Measurements from ENCODE around the gene RHCG.

The RHCG gene

GRCh38 chr15:89524184-89524583 lies 27.8 kb upstream of the RHCG start:
- Histone ChIP-seq H3K27ac (no peak overlapping the region), H3K27me3 (replicated peaks) (no peaks in the 10 kb centered on the region), H3K4me3 (ENCODE audit: low read depth, low read length) (no peak overlapping the region), H3K36me3 (replicated peaks) (no peaks in the 10 kb centered on the region)
- DNase-seq = no peak
- in situ Hi-C loops (cut with HindIII; ENCODE audit: low pct_ligation_motif_present, low sequenced_read_pairs) = no loop called here
- no peak for TF ChIP-seq CTCF (IDR thresholded peaks at IDR 0.05; ENCODE audit: low read depth, low read length, missing control alignments)

GRCh38 chr15:89523101-89523500 lies 26.7 kb upstream of the RHCG start:
- Histone ChIP-seq H3K27ac (no peak overlapping the region), H3K36me3 (replicated peaks) (no peaks in the 10 kb centered on the region), H3K4me3 (ENCODE audit: low read depth, low read length) (no peak overlapping the region), H3K27me3 (replicated peaks) (no peaks in the 10 kb centered on the region)
- no peak for TF ChIP-seq CTCF (IDR thresholded peaks at IDR 0.05; ENCODE audit: low read depth, low read length, missing control alignments)
- no peak for DNase-seq
- in situ Hi-C loops (cut with HindIII; ENCODE audit: low pct_ligation_motif_present, low sequenced_read_pairs) = no loop called here

GRCh38 chr15:89521605-89522004 lies 25.2 kb upstream of the RHCG start:
- H3K27me3 ChIP-seq (replicated peaks) = peaks cover 2% of the 10 kb centered on the region

GRCh38 chr15:89515477-89515876 lies 19.1 kb upstream of the RHCG start:
- in situ Hi-C loops (cut with HindIII; ENCODE audit: low pct_ligation_motif_present, low sequenced_read_pairs) = no loop called here
- Histone ChIP-seq H3K27me3 (replicated peaks) (peaks cover 2% of the 10 kb centered on the region), H3K36me3 (replicated peaks) (no peaks in the 10 kb centered on the region), H3K27ac (no peak overlapping the region), H3K4me3 (ENCODE audit: low read depth, low read length) (no peak overlapping the region)
- no peak for DNase-seq
- TF ChIP-seq CTCF (IDR thresholded peaks at IDR 0.05; ENCODE audit: low read depth, low read length, missing control alignments) = no peak

More at GRCh38 chr15:89521605-89522004, 25.2 kb upstream of the RHCG start:
- no peak for DNase-seq
- no peak overlapping the region for H3K4me3 ChIP-seq (ENCODE audit: low read depth, low read length)
- H3K27ac ChIP-seq = no peak overlapping the region
- no peak for TF ChIP-seq CTCF (IDR thresholded peaks at IDR 0.05; ENCODE audit: low read depth, low read length, missing control alignments)
- in situ Hi-C loops (cut with HindIII; ENCODE audit: low pct_ligation_motif_present, low sequenced_read_pairs) = no loop called here
- H3K36me3 ChIP-seq (replicated peaks) = no peaks in the 10 kb centered on the region

GRCh38 chr15:89514596-89515406 lies 18.4 kb upstream of the RHCG start:
- Histone ChIP-seq H3K4me3 (ENCODE audit: low read depth, low read length) (no peak overlapping the region), H3K27ac (no peak overlapping the region), H3K36me3 (replicated peaks) (no peaks in the 10 kb centered on the region), H3K27me3 (replicated peaks) (peaks cover 2% of the 10 kb centered on the region)
- DNase-seq = no peak
- in situ Hi-C loops (cut with HindIII; ENCODE audit: low pct_ligation_motif_present, low sequenced_read_pairs) = no loop called here
- TF ChIP-seq CTCF (IDR thresholded peaks at IDR 0.05; ENCODE audit: low read depth, low read length, missing control alignments) = no peak

GRCh38 chr15:89514186-89514585 lies 17.8 kb upstream of the RHCG start:
- H3K4me3 ChIP-seq (ENCODE audit: low read depth, low read length) = no peak overlapping the region
- in situ Hi-C loops (cut with HindIII; ENCODE audit: low pct_ligation_motif_present, low sequenced_read_pairs) = no loop called here
- no peaks in the 10 kb centered on the region for H3K36me3 ChIP-seq (replicated peaks)
- no peak for DNase-seq
- H3K27me3 ChIP-seq (replicated peaks) = peaks cover 2% of the 10 kb centered on the region
- no peak overlapping the region for H3K27ac ChIP-seq
- TF ChIP-seq CTCF (IDR thresholded peaks at IDR 0.05; ENCODE audit: low read depth, low read length, missing control alignments) = no peak
